ENCODE results near the gene RPRML.

RPRML gene

DNA sequence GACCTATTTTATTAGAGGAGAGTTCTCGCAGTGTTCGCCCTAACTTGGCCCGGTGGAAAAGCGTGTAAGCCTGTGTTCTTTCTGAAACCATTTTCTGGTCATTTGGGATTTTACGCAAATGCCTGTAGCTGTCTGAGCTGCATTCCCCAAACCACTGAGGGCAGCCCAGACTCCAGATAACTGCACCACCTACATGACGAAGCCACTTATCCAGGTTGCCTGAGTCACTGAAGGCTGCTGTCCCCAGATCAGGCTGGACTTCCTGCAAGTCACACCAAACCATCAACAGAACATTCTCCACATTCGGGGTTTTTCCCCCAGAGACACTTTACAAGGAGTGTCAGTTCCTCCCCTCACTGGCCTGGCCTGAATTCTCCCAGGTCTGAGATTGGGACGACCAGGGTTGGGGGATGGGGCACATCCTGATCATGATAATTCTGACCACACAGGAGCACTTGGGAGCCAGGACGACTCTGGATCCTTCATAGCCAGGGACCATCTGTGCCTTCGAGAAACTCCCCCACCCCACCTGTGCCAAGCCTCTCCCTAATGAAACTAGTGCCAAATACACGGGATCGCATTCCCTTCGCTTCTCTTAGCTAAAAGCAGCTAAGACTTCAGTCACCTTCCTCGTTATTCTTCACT lies 2.3 kb downstream of the RPRML start:
- Histone ChIP-seq H3K27me3 (ENCODE audit: control insufficient read depth, insufficient read depth, low read length) (peaks cover 44% of the 10 kb centered on the region), H3K36me3 (ENCODE audit: control insufficient read depth, insufficient read depth, low read length) (no peaks in the 10 kb centered on the region), H3K4me3 (ENCODE audit: low read depth, low read length) (no peak overlapping the region), H3K9ac (ENCODE audit: low read depth, low read length) (no peak overlapping the region), H3K4me1 (ENCODE audit: control insufficient read depth, insufficient read depth, low read length) (peaks cover 23% of the 10 kb centered on the region), H3K9me3 (ENCODE audit: control insufficient read depth, insufficient read depth, low read length) (no peaks in the 10 kb centered on the region), H3K27ac (ENCODE audit: low read depth, low read length) (peak overlapping the region; percentile 5)

DNA sequence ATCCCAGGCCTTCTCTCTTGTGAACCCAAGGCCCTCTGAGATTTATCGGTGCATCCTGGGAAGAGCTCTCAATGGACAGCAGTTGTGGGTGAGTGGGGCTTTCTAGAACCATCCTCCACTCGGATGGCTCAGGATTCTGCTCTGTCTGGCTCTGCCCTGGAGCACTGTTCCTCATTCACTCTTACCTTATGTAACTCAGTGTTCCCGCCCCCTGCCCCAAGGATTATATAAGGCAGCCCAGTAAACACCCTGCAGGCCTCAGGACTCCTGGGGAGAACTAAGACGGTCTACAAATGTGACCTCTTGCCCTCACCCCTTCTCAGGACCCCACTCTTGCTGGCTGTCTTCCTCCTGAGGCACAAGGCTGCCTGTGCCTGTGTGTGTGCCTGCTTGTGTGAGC lies 3.8 kb downstream of the RPRML start:
- H3K4me3 ChIP-seq (ENCODE audit: low read depth, low read length): no peak overlapping the region

DNA sequence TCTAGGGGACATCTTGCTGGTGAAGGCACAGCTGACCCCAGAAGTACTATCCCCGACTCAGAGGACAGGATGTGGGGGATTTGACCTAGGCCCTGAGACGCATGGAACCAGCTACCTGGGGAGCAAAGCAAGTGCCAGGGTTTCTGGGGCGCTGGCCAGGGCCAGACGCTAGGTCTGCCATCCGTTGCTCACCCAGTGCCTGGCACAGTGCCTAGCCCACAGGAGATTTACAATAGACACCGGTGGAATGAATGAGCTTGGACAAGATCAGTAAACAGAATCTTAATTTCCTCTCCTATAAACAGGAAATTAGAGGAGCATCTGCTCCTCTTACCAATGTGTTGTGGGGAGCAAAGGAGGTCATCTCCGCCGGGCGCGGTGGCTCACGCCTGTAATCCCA lies 5.0 kb downstream of the RPRML start:
- Histone ChIP-seq H3K4me3 (ENCODE audit: low read depth, low read length) (no peak overlapping the region), H3K27ac (ENCODE audit: low read depth, low read length) (no peak overlapping the region), H3K36me3 (ENCODE audit: control insufficient read depth, insufficient read depth, low read length) (no peaks in the 10 kb centered on the region), H3K27me3 (ENCODE audit: control insufficient read depth, insufficient read depth, low read length) (peaks cover 24% of the 10 kb centered on the region), H3K4me1 (ENCODE audit: control insufficient read depth, insufficient read depth, low read length) (peaks cover 17% of the 10 kb centered on the region), H3K9ac (ENCODE audit: low read depth, low read length) (no peak overlapping the region), H3K9me3 (ENCODE audit: control insufficient read depth, insufficient read depth, low read length) (no peaks in the 10 kb centered on the region)

More for the DNA sequence above, 3.8 kb downstream of the RPRML start:
- Histone ChIP-seq H3K4me1 (ENCODE audit: control insufficient read depth, insufficient read depth, low read length) (peaks cover 17% of the 10 kb centered on the region), H3K36me3 (ENCODE audit: control insufficient read depth, insufficient read depth, low read length) (no peaks in the 10 kb centered on the region), H3K27ac (ENCODE audit: low read depth, low read length) (no peak overlapping the region), H3K9me3 (ENCODE audit: control insufficient read depth, insufficient read depth, low read length) (no peaks in the 10 kb centered on the region), H3K9ac (ENCODE audit: low read depth, low read length) (no peak overlapping the region), H3K27me3 (ENCODE audit: control insufficient read depth, insufficient read depth, low read length) (peaks cover 36% of the 10 kb centered on the region)

GRCh38 chr17:46972346-46972745 lies 6.7 kb downstream of the RPRML start:
- H3K9ac ChIP-seq (ENCODE audit: low read depth, low read length): no peak overlapping the region
- H3K27me3 ChIP-seq (ENCODE audit: control insufficient read depth, insufficient read depth, low read length): peaks cover 8% of the 10 kb centered on the region
- no peak overlapping the region for H3K27ac ChIP-seq (ENCODE audit: low read depth, low read length)
- no peaks in the 10 kb centered on the region for H3K36me3 ChIP-seq (ENCODE audit: control insufficient read depth, insufficient read depth, low read length)
- H3K4me3 ChIP-seq (ENCODE audit: low read depth, low read length): no peak overlapping the region
- H3K9me3 ChIP-seq (ENCODE audit: control insufficient read depth, insufficient read depth, low read length): no peaks in the 10 kb centered on the region
- H3K4me1 ChIP-seq (ENCODE audit: control insufficient read depth, insufficient read depth, low read length): peaks cover 10% of the 10 kb centered on the region

GRCh38 chr17:46971647-46972300 lies 7.3 kb downstream of the RPRML start:
- Histone ChIP-seq H3K27ac (ENCODE audit: low read depth, low read length) (no peak overlapping the region), H3K27me3 (ENCODE audit: control insufficient read depth, insufficient read depth, low read length) (peaks cover 3% of the 10 kb centered on the region), H3K9me3 (ENCODE audit: control insufficient read depth, insufficient read depth, low read length) (no peaks in the 10 kb centered on the region), H3K4me3 (ENCODE audit: low read depth, low read length) (no peak overlapping the region), H3K9ac (ENCODE audit: low read depth, low read length) (no peak overlapping the region), H3K4me1 (ENCODE audit: control insufficient read depth, insufficient read depth, low read length) (peaks cover 4% of the 10 kb centered on the region), H3K36me3 (ENCODE audit: control insufficient read depth, insufficient read depth, low read length) (no peaks in the 10 kb centered on the region)

DNA sequence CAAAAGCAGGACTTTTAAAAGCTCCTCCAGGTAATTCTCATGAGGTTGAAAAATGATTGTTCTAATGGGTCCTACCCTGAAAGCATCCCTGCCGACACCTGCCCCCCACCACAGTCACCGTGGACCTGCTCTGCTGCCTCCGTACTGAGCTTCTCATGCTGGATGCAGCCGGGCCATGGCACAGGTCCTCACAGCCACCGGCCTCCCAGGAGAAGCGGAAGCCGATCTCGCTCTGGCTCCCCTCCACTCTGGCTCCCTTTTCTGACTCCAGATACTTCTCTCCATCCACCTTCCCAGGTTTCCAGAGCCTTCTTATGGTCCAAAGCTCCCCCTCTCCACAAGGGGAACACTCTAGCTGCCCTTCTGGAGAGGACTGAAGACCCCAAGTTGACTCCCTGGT lies 10.2 kb downstream of the RPRML start:
- Histone ChIP-seq H3K36me3 (ENCODE audit: control insufficient read depth, insufficient read depth, low read length) (no peaks in the 10 kb centered on the region), H3K27me3 (ENCODE audit: control insufficient read depth, insufficient read depth, low read length) (no peaks in the 10 kb centered on the region)

DNA sequence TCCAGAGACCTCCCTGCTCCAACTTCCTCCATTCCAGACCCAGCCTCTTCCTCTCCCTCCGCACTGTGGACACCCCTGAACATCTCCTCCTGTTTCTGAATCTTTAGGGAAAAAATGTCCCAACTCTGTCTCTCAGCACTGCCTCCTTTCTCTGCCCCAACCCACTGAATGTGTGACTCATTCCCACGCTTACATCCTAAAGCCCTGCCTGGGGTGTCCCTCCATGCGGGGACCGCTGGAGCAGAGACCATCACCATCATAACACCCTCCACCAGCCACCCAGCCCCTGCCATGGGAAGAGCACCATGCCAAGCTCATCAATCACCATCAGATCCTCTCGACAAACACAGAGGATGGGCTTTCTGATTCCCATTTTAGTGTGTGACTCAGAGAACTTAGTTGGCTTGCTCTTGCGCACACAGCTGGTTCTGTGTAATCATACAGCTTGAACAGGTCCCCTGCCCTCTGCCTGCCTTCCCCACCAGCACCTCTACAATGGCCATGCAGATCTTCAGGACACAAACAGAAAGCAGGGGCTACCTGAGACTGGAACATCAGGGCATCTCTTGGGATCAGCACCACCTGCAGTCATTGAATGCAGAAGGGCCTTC lies 10.7 kb downstream of the RPRML start:
- Histone ChIP-seq H3K27ac (ENCODE audit: low read depth, low read length) (no peak overlapping the region), H3K9me3 (ENCODE audit: control insufficient read depth, insufficient read depth, low read length) (no peaks in the 10 kb centered on the region), H3K4me1 (ENCODE audit: control insufficient read depth, insufficient read depth, low read length) (no peaks in the 10 kb centered on the region), H3K36me3 (ENCODE audit: control insufficient read depth, insufficient read depth, low read length) (no peaks in the 10 kb centered on the region), H3K9ac (ENCODE audit: low read depth, low read length) (no peak overlapping the region), H3K4me3 (ENCODE audit: low read depth, low read length) (no peak overlapping the region), H3K27me3 (ENCODE audit: control insufficient read depth, insufficient read depth, low read length) (no peaks in the 10 kb centered on the region)

More for the DNA sequence above, 10.2 kb downstream of the RPRML start:
- no peak overlapping the region for H3K27ac ChIP-seq (ENCODE audit: low read depth, low read length)
- no peak overlapping the region for H3K9ac ChIP-seq (ENCODE audit: low read depth, low read length)
- no peak overlapping the region for H3K4me3 ChIP-seq (ENCODE audit: low read depth, low read length)
- H3K4me1 ChIP-seq (ENCODE audit: control insufficient read depth, insufficient read depth, low read length): no peaks in the 10 kb centered on the region
- no peaks in the 10 kb centered on the region for H3K9me3 ChIP-seq (ENCODE audit: control insufficient read depth, insufficient read depth, low read length)

DNA sequence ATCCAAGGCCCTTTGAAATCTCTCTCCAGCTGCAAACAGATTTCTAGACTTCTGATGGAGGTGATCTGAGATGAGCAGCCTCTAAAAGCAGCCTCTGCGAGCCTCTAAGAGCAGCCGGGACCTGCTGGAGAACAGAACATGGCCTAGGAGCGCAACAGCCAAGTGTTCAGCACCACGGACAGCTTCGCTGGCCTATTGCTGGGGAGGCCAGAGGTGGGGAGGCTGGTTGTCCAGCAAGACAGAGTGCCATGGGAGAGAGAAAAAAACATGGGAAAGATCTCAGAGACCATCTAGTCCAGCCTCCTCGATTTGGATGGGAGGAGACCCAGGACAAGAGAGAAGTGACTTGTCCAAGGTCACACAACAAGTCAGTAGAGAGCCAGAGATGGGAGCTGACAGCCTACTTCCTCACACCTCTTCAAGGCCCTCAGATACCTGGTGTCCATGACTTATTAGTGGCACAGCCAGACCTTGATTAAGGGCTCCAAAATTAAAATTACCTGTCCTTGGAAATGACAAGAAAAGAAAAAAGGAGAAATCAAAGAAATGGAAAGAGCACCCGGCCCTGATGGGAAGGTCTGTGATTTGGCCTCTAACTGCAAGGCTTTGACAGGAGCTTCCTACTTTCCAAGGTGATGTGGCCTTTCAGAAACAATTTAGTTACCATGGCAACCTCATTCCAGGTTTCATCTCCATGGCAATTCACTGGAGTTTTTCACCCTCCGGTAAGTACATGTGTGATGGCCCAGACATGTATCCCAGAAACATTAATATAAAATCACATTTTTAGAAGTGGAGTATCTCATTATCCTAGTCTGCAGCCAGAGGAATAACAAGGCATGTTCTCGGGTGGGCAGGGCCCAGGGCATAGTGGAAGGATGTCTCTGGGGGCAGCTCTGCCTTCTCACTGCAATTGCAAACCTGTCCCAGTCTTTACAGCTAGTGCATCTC lies 14.5 kb downstream of the RPRML start:
- Histone ChIP-seq H3K27ac (ENCODE audit: low read depth, low read length) (no peak overlapping the region), H3K4me3 (ENCODE audit: low read depth, low read length) (no peak overlapping the region), H3K27me3 (ENCODE audit: control insufficient read depth, insufficient read depth, low read length) (peaks cover 1% of the 10 kb centered on the region; the same call in 1 of the 2 replicates), H3K9ac (ENCODE audit: low read depth, low read length) (no peak overlapping the region), H3K4me1 (ENCODE audit: control insufficient read depth, insufficient read depth, low read length) (no peaks in the 10 kb centered on the region), H3K9me3 (ENCODE audit: control insufficient read depth, insufficient read depth, low read length) (0 out of 2 replicates have a peak, but pooled peaks cover 3% of the 10 kb centered on the region), H3K36me3 (ENCODE audit: control insufficient read depth, insufficient read depth, low read length) (no peaks in the 10 kb centered on the region)

DNA sequence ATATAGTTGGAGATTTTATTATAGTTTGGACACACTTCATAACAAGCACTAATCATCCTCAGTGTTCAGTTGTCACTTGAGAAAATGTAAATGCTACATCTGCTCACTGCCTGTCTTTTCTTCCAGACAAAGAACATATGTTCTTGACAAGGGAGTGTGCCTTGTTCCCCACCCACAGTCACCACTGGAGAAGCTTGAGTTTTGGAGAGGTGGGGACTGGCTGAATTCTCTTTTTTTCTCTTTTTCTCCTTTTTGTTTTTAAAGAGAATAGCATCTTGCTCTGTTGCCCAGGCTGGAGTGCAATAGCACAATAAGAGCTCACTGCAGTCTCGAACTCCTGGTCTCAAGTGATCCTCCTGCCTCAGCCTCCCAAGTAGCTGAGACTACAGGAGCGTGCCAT lies 15.5 kb downstream of the RPRML start:
- Histone ChIP-seq H3K4me1 (ENCODE audit: control insufficient read depth, insufficient read depth, low read length) (no peaks in the 10 kb centered on the region), H3K27ac (ENCODE audit: low read depth, low read length) (no peak overlapping the region), H3K9me3 (ENCODE audit: control insufficient read depth, insufficient read depth, low read length) (0 out of 2 replicates have a peak, but pooled peaks cover 3% of the 10 kb centered on the region), H3K9ac (ENCODE audit: low read depth, low read length) (no peak overlapping the region), H3K27me3 (ENCODE audit: control insufficient read depth, insufficient read depth, low read length) (peaks cover 3% of the 10 kb centered on the region; the same call in 1 of the 2 replicates), H3K36me3 (ENCODE audit: control insufficient read depth, insufficient read depth, low read length) (no peaks in the 10 kb centered on the region), H3K4me3 (ENCODE audit: low read depth, low read length) (no peak overlapping the region)

DNA sequence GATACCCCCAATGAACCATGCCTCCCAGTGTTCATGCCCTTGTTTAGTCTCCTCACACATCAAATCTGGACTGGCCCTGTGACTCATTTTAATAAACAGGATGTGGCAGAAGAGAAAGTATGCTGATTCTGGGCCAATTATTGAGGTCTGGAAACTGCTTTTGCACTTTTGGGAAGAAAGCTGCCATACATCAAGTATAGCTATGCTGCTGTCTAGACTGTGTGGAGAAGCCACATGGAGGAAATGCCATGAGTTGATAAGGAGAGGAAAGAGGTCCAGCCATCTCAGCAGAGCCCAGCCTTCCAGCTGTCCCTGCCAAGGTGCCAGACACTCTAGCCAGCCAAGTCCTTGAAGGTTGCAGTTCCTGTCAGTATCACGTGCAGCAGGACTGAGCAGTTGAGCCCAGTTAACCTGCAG lies 16.7 kb downstream of the RPRML start:
- H3K36me3 ChIP-seq (ENCODE audit: control insufficient read depth, insufficient read depth, low read length): no peaks in the 10 kb centered on the region
- H3K9me3 ChIP-seq (ENCODE audit: control insufficient read depth, insufficient read depth, low read length): 0 out of 2 replicates have a peak, but pooled peaks cover 3% of the 10 kb centered on the region
- H3K4me1 ChIP-seq (ENCODE audit: control insufficient read depth, insufficient read depth, low read length): no peaks in the 10 kb centered on the region
- no peak overlapping the region for H3K9ac ChIP-seq (ENCODE audit: low read depth, low read length)
- H3K27ac ChIP-seq (ENCODE audit: low read depth, low read length): no peak overlapping the region
- H3K27me3 ChIP-seq (ENCODE audit: control insufficient read depth, insufficient read depth, low read length): peaks cover 3% of the 10 kb centered on the region; the same call in 1 of the 2 replicates
- H3K4me3 ChIP-seq (ENCODE audit: low read depth, low read length): no peak overlapping the region

Measured in HUES48 (cell line).